Brain microvascular endothelial cell (primary cell): ENCODE data around the gene C8G.
A peak's percentile ranks its signal among the peaks of the same experiment; 100 is the strongest.

Source experiments
- DNase-seq: peaks from one replicate; pipeline ENCODE4 v3.0.0-alpha.2; 2020
- H3K27ac ChIP-seq: fragments of 250-450 bp; sonication (Bioruptor Pico); 2 replicates; pipeline ENCODE4 v1.5.1; 2020; ENCODE audit warnings: mild to moderate bottlenecking, moderate library complexity
- H3K27me3 ChIP-seq: fragments of 250-450 bp; sonication (Bioruptor Pico); replicated peaks from 2 replicates; pipeline ENCODE4 v1.5.1; 2020; ENCODE audit warnings: mild to moderate bottlenecking
- H3K36me3 ChIP-seq: fragments of 250-450 bp; sonication (Bioruptor Pico); replicated peaks from 2 replicates; pipeline ENCODE4 v1.5.1; 2020; ENCODE audit warnings: mild to moderate bottlenecking
- H3K4me3 ChIP-seq: 2 replicates; pipeline ENCODE4 v1.5.1; 2011; ENCODE audit warnings: low read depth, mild to moderate bottlenecking, control low read depth, low read length, moderate library complexity
- in situ Hi-C: cut with HindIII; loops from 2 replicates; pipeline ENCODE4 v1.10.0; 2017; ENCODE audit warnings: low sequenced_read_pairs, low pct_ligation_motif_present
- TF ChIP-seq, protein P1 (sequence below): IDR thresholded peaks from 2 replicates; pipeline ENCODE4 v1.5.1; 2011; ENCODE audit warnings: low read depth, mild to moderate bottlenecking, moderate library complexity, low read length, control low read depth, inconsistent platforms; ENCODE audit errors: missing control alignments

Gene C8G

DNA sequence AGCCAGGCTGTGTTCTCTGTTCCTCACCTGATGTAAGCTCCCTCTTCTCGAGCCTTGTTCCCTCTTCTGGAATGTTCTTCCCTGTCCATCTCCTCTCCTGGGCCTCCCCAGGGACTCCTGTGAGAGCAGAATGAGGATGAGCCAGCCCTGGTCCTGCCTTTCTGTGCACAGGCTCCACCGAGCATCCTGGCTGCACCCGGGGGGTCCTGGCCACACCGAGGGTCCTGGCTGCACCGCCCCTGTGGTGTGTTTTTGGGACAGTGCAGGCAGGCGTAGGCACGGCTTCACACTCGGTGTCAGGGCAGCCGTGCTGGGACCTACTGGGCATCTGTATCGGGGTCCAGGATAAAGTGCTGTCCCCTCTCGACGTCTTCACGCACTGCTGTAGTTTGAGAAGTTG lies 18.3 kb upstream of the C8G start:
- TF ChIP-seq, protein P1, sequence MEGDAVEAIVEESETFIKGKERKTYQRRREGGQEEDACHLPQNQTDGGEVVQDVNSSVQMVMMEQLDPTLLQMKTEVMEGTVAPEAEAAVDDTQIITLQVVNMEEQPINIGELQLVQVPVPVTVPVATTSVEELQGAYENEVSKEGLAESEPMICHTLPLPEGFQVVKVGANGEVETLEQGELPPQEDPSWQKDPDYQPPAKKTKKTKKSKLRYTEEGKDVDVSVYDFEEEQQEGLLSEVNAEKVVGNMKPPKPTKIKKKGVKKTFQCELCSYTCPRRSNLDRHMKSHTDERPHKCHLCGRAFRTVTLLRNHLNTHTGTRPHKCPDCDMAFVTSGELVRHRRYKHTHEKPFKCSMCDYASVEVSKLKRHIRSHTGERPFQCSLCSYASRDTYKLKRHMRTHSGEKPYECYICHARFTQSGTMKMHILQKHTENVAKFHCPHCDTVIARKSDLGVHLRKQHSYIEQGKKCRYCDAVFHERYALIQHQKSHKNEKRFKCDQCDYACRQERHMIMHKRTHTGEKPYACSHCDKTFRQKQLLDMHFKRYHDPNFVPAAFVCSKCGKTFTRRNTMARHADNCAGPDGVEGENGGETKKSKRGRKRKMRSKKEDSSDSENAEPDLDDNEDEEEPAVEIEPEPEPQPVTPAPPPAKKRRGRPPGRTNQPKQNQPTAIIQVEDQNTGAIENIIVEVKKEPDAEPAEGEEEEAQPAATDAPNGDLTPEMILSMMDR = no peak
- Histone ChIP-seq H3K36me3 (peaks cover 13% of the 10 kb centered on the region), H3K4me3 (no peak overlapping the region), H3K27ac (no peak overlapping the region), H3K27me3 (no peaks in the 10 kb centered on the region)
- in situ Hi-C loops = loop anchor here (25.0 kb wide), 1 partner anchor 111 kb away; the partner anchor contains the start of genes ABCA2, FUT7 and NPDC1
- no peak for DNase-seq

DNA sequence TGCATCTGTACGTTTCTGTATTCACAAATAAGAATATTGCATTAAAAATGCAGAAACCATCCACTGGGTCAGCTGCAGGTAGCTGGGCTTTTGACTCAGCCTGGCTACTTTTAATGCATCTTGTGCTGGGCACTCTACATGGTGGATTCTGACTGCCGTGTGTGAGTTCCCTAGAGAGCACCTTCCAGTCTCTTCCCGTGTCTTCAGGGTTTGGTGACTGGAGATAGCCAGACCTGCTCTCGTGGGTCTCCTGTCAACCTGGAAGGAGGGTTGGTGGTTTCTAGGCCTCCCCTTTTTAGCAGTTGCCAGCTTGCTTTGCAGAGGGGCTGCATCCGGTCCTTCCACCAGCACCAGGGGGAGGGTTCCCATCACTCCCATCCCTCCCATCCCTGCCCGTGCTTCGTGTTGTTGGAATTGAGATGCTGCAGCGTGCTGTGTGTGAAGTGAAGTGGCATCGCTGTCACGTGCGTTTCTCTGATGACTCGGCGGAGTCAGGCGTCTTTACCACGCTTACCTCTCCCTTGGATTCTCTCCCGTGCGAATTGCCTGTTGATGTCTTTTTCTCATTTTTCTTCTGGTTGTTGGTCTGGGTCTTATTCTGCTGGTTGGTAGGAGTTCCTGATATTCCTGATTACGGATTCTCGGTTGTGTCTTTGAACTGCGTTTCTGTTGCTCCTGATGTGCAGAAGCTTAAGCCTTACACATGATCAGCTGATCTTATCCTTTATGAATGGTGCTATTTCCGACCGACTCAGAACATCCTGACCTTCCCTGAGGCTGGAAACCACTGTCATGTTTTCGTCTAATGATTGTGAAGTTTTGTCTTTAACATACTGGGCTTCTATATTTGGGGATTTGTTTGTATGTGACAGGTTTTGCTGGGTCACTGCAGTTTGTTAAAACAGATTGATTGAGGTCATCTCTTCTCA lies 17.4 kb upstream of the C8G start:
- in situ Hi-C loops = loop anchor here (25.0 kb wide), 1 partner anchor 110 kb away; the partner anchor contains the start of genes ABCA2, FUT7 and NPDC1
- TF ChIP-seq, protein P1 = no peak
- Histone ChIP-seq H3K27me3 (no peaks in the 10 kb centered on the region), H3K27ac (peak overlapping the region; percentile 3), H3K36me3 (peaks cover 8% of the 10 kb centered on the region), H3K4me3 (no peak overlapping the region)
- DNase-seq = peak; percentile 22

DNA sequence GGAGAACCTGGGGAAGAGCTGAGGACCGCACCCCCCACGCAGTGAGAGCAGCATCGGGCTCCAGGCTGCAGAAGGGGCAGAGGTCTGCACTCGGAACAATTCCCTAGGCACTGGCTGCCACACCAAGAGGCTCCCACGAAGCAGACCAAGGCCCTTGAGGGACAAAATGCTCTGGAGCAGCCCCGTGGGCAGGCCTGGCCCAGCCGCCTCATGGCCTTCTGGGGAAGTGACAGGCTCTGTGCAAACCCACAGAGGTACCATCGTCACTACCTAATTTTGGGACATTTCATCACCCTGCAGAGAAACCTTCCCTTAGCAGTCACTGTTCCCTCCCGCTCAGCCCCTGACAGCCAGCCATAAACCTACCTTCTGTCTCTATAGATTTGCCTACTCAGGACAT lies 16.5 kb upstream of the C8G start:
- no peak for DNase-seq
- in situ Hi-C loops = loop anchor here (25.0 kb wide), 1 partner anchor 109 kb away; the partner anchor contains the start of genes ABCA2, FUT7 and NPDC1
- peaks cover 8% of the 10 kb centered on the region for H3K36me3 ChIP-seq
- no peaks in the 10 kb centered on the region for H3K27me3 ChIP-seq
- H3K27ac ChIP-seq = no peak overlapping the region
- TF ChIP-seq, protein P1 = no peak
- no peak overlapping the region for H3K4me3 ChIP-seq

DNA sequence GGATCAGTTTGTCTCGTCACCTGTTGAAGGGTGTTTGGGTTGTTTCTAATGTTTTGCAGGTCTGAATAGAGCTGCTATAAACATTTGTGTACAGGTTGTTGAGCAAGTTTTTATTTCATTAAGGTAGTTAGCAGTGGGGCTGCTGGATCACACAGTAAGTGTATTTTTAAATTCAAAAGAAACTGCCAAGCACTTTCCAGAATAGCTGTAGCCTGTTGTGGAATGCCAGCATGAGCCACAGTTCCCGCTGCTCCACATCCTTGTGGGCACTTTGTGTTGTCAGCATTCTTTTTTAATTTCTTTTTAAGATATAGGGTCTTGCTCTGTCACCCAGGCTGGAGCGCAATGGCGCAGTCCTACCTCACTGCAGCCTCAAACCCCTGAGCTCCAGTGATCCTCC lies 15.0 kb upstream of the C8G start:
- Histone ChIP-seq H3K27ac (no peak overlapping the region), H3K4me3 (no peak overlapping the region), H3K27me3 (no peaks in the 10 kb centered on the region), H3K36me3 (peaks cover 8% of the 10 kb centered on the region)
- TF ChIP-seq, protein P1 = no peak
- no peak for DNase-seq
- in situ Hi-C loops = loop anchor here (25.0 kb wide), 1 partner anchor 107 kb away; the partner anchor contains the start of genes ABCA2, FUT7 and NPDC1

DNA sequence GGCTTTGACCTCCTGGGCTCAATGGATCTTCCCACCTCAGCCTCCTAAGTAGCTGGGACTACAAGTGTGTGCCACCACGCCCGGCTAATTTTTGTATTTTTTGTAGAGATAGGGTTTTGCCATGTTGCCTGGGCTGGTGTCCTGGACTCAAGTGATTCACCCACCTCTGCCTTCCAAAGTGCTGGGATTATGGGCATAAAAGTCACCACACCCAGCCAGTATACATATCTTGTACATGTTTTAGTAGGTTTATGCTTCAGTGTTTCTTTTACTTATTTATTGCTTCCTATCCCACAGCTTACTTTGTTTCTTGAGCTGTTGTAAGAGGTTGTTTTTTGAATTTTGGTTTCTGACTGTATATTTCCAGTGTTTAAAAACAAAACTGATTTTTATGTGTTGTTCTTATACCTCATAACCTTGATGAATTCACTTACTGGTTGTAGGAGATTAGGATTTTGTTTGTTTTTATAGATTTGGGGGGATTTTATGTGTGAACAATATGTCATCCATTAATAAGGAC lies 13.4 kb upstream of the C8G start:
- DNase-seq = no peak
- no peak overlapping the region for H3K27ac ChIP-seq
- no peaks in the 10 kb centered on the region for H3K27me3 ChIP-seq
- peaks cover under 1% of the 10 kb centered on the region for H3K36me3 ChIP-seq
- in situ Hi-C loops = loop anchor here (25.0 kb wide), 1 partner anchor 106 kb away; the partner anchor contains the start of genes ABCA2, FUT7 and NPDC1
- no peak overlapping the region for H3K4me3 ChIP-seq
- TF ChIP-seq, protein P1 = no peak
